Osteoblast (primary cell): ENCODE results near the gene CCDC137. TPM values are rescaled to one million over a fixed set of nuclear protein-coding genes. Genes with fewer than 3 reads are reported as not detected.

Source experiments
- DNase-seq: peaks from one replicate; pipeline ENCODE4 v3.0.0; 2011; ENCODE audit warnings: low spot score, mixed read lengths; ENCODE audit not compliant: insufficient read length; ENCODE audit errors: missing footprints
- H2AFZ ChIP-seq: 2 replicates; pipeline ENCODE4 v1.6.0; 2011; ENCODE audit warnings: mild to moderate bottlenecking, low read length
- H3K27ac ChIP-seq: 2 replicates; pipeline ENCODE4 v1.5.1; 2011; ENCODE audit warnings: mild to moderate bottlenecking, low read depth, low read length, moderate library complexity
- H3K27me3 ChIP-seq: 2 replicates; pipeline ENCODE4 v1.6.0; 2012; ENCODE audit warnings: mild to moderate bottlenecking, control low read depth, inconsistent platforms, low read length, moderate library complexity; ENCODE audit not compliant: insufficient read depth
- H3K36me3 ChIP-seq: 2 replicates; pipeline ENCODE4 v1.5.1; 2011; ENCODE audit warnings: mild to moderate bottlenecking, low read length, control low read depth, moderate library complexity; ENCODE audit not compliant: insufficient read depth
- H3K4me1 ChIP-seq: 2 replicates; pipeline ENCODE4 v1.5.1; 2011; ENCODE audit warnings: mild to moderate bottlenecking, low read length, control low read depth, moderate library complexity; ENCODE audit not compliant: insufficient read depth
- H3K4me2 ChIP-seq: 2 replicates; pipeline ENCODE4 v1.6.0; 2011; ENCODE audit warnings: mild to moderate bottlenecking, low read length; ENCODE audit not compliant: insufficient read depth
- H3K4me3 ChIP-seq: fragments of 200-600 bp; sonication (generic); 3 replicates; pipeline ENCODE4 v1.5.1; 2012; ENCODE audit warnings: mild to moderate bottlenecking, low read length, inconsistent platforms; ENCODE audit not compliant: insufficient read depth
- H3K79me2 ChIP-seq: 2 replicates; pipeline ENCODE4 v1.6.0; 2012; ENCODE audit warnings: mild to moderate bottlenecking, low read length, control low read depth, inconsistent platforms; ENCODE audit not compliant: insufficient read depth
- H3K9me3 ChIP-seq: 2 replicates; pipeline ENCODE4 v1.5.1; 2011; ENCODE audit warnings: low read depth, low read length, control low read depth
- H4K20me1 ChIP-seq: 2 replicates; pipeline ENCODE4 v1.6.0; 2012; ENCODE audit warnings: mild to moderate bottlenecking, low read length, control low read depth; ENCODE audit not compliant: insufficient read depth
- CTCF ChIP-seq: IDR thresholded peaks from 2 replicates; pipeline ENCODE4 v1.5.1; 2011; ENCODE audit warnings: mild to moderate bottlenecking, low read depth, low read length, moderate library complexity; ENCODE audit errors: extremely low read depth
- total RNA-seq: library from RNA; depleted of rRNA; stranded (reverse); fragments of >200 nt; gene quantifications from 2 replicates; pipeline ENCODE4 v1.2.3, GENCODE V29; 2012

Gene CCDC137
- total RNA-seq, 1 donor = 4.7 TPM

- Histone ChIP-seq H3K9me3 (peaks cover 4% of the 10 kb centered on the region), H3K4me3 (no peak overlapping the region), H3K4me1 (peaks cover 11% of the 10 kb centered on the region), H3K4me2 (no peak overlapping the region), H3K27me3 (peaks cover 24% of the 10 kb centered on the region), H4K20me1 (no peaks in the 10 kb centered on the region), H3K79me2 (no peaks in the 10 kb centered on the region), H3K36me3 (no peaks in the 10 kb centered on the region), H3K27ac (no peak overlapping the region), H2AFZ (no peak overlapping the region)
- TF ChIP-seq CTCF = no peak
- peak; percentile 71 for DNase-seq
Observed at GRCh38 chr17:81644496-81644895, 22.0 kb upstream of the CCDC137 start.

GRCh38 chr17:81644976-81645952, 21.3 kb upstream of the CCDC137 start:
- peak; percentile 86 for DNase-seq
- H3K4me1 ChIP-seq = peaks cover 11% of the 10 kb centered on the region
- no peak for TF ChIP-seq CTCF
- no peak overlapping the region for H3K27ac ChIP-seq
- H3K27me3 ChIP-seq = peaks cover 24% of the 10 kb centered on the region
- peaks cover 4% of the 10 kb centered on the region for H3K9me3 ChIP-seq
- no peaks in the 10 kb centered on the region for H4K20me1 ChIP-seq
- no peak overlapping the region for H3K4me2 ChIP-seq
- no peak overlapping the region for H2AFZ ChIP-seq
- H3K79me2 ChIP-seq = no peaks in the 10 kb centered on the region
- H3K36me3 ChIP-seq = no peaks in the 10 kb centered on the region
- H3K4me3 ChIP-seq = no peak overlapping the region

- H3K4me1 ChIP-seq = peaks cover 6% of the 10 kb centered on the region
- H3K9me3 ChIP-seq = peaks cover 4% of the 10 kb centered on the region
- peaks cover 24% of the 10 kb centered on the region for H3K27me3 ChIP-seq
- peak; percentile 80 for DNase-seq
- H3K4me3 ChIP-seq = no peak overlapping the region
- no peak overlapping the region for H3K27ac ChIP-seq
- H3K36me3 ChIP-seq = no peaks in the 10 kb centered on the region
- H2AFZ ChIP-seq = no peak overlapping the region
- no peaks in the 10 kb centered on the region for H3K79me2 ChIP-seq
- H3K4me2 ChIP-seq = no peak overlapping the region
- H4K20me1 ChIP-seq = no peaks in the 10 kb centered on the region
- TF ChIP-seq CTCF = no peak
Observed at GRCh38 chr17:81646869-81647600, 19.5 kb upstream of the CCDC137 start.

- no peaks in the 10 kb centered on the region for H3K79me2 ChIP-seq
- DNase-seq = peak; percentile 77
- H3K36me3 ChIP-seq = no peaks in the 10 kb centered on the region
- H2AFZ ChIP-seq = no peak overlapping the region
- peaks cover 4% of the 10 kb centered on the region for H3K9me3 ChIP-seq
- H3K4me2 ChIP-seq = no peak overlapping the region
- H3K27me3 ChIP-seq = peaks cover 24% of the 10 kb centered on the region
- no peak overlapping the region for H3K4me3 ChIP-seq
- H4K20me1 ChIP-seq = no peaks in the 10 kb centered on the region
- H3K4me1 ChIP-seq = peaks cover under 1% of the 10 kb centered on the region
- H3K27ac ChIP-seq = no peak overlapping the region
- TF ChIP-seq CTCF = no peak
Observed at GRCh38 chr17:81647640-81648012, 18.9 kb upstream of the CCDC137 start.
